HTERT RPE-1 (cell line): ENCODE results near the gene C4orf33.
"Not testable (repeated sequence)": the region's sequence is repeated elsewhere in the genome, so short reads cannot be mapped to it uniquely, and the experiment has no call there.

ENCODE experiments used
- in situ Hi-C: fragments of 300-500 bp; cut with MboI; formaldehyde crosslinking; loops from 4 replicates; pipeline ENCODE4 v1.14.3; 2020; ENCODE audit warnings: low sequenced_read_pairs

Gene C4orf33

GRCh38 chr4:129126614-129127013, 30.7 kb downstream of the C4orf33 start:
- in situ Hi-C loops = not testable (repeated sequence)

GRCh38 chr4:129129143-129129542, 33.2 kb downstream of the C4orf33 start:
- in situ Hi-C loops = no loop called here

GRCh38 chr4:129131343-129131742, 35.4 kb downstream of the C4orf33 start:
- in situ Hi-C loops = no loop called here

GRCh38 chr4:129136433-129136832, 40.5 kb downstream of the C4orf33 start:
- in situ Hi-C loops = no loop called here

- in situ Hi-C loops = no loop called here
Observed at GRCh38 chr4:129138810-129139496, 43.0 kb downstream of the C4orf33 start.

- in situ Hi-C loops = no loop called here
Observed at GRCh38 chr4:129140521-129140920, 44.6 kb downstream of the C4orf33 start.

- in situ Hi-C loops = no loop called here
Observed at GRCh38 chr4:129143359-129143758, 47.4 kb downstream of the C4orf33 start.

- in situ Hi-C loops = no loop called here
Observed at GRCh38 chr4:129144755-129145206, 48.8 kb downstream of the C4orf33 start.

- in situ Hi-C loops = no loop called here
Observed at GRCh38 chr4:129145222-129145730, 49.3 kb downstream of the C4orf33 start.

- in situ Hi-C loops = no loop called here
Observed at GRCh38 chr4:129146639-129147038, 50.7 kb downstream of the C4orf33 start.

GRCh38 chr4:129148892-129149291, 52.9 kb downstream of the C4orf33 start:
- in situ Hi-C loops = no loop called here

- in situ Hi-C loops = no loop called here
Observed at GRCh38 chr4:129149906-129150305, 54.0 kb downstream of the C4orf33 start.

- in situ Hi-C loops = no loop called here
Observed at GRCh38 chr4:129152350-129152749, 56.4 kb downstream of the C4orf33 start.

- in situ Hi-C loops = no loop called here
Observed at GRCh38 chr4:129153700-129154099, 57.7 kb downstream of the C4orf33 start.

- in situ Hi-C loops = no loop called here
Observed at GRCh38 chr4:129162450-129162849, 66.5 kb downstream of the C4orf33 start.

- in situ Hi-C loops = no loop called here
Observed at GRCh38 chr4:129163427-129163826, 67.5 kb downstream of the C4orf33 start.

- in situ Hi-C loops = no loop called here
Observed at GRCh38 chr4:129164243-129164642, 68.3 kb downstream of the C4orf33 start.
